ENCODE measurements around the gene NOX3. TPM values are rescaled to one million over a fixed set of nuclear protein-coding genes. Genes with fewer than 3 reads are reported as not detected.

Gene NOX3
- polyA plus RNA-seq, 1 donor from 2014 or later: 0.11 TPM

GRCh38 chr6:155375801-155376200 is 79.8 kb downstream of the NOX3 start:
- no peaks in the 10 kb centered on the region for H3K27me3 ChIP-seq (ENCODE audit: insufficient read depth, low read depth, low read length)
- no peaks in the 10 kb centered on the region for H3F3A ChIP-seq (ENCODE audit: insufficient read depth, low read length, poor library complexity, severe bottlenecking)
- H3K9me2 ChIP-seq (ENCODE audit: insufficient read depth, low read length): no peaks in the 10 kb centered on the region
- no peak overlapping the region for H3K9ac ChIP-seq (ENCODE audit: low read length)
- H3K36me3 ChIP-seq (ENCODE audit: insufficient read depth, low read length): no peaks in the 10 kb centered on the region
- no peak overlapping the region for H3K4me2 ChIP-seq (ENCODE audit: low read length)
- no peak overlapping the region for H3K27ac ChIP-seq (ENCODE audit: low read length)
- H3K79me2 ChIP-seq (replicated peaks; ENCODE audit: insufficient read depth, low read length): no peaks in the 10 kb centered on the region
- H4K20me1 ChIP-seq (ENCODE audit: insufficient read depth): no peaks in the 10 kb centered on the region
- H3K9me3 ChIP-seq (ENCODE audit: low read length): no peaks in the 10 kb centered on the region
- no peak for TF ChIP-seq EP300 (conservative IDR thresholded peaks at IDR 0.05; ENCODE audit: poor library complexity, severe bottlenecking)
- TF ChIP-seq MXI1 (conservative IDR thresholded peaks at IDR 0.05; ENCODE audit: poor library complexity, severe bottlenecking): no peak
- TF ChIP-seq CTCF (IDR thresholded peaks at IDR 0.05; ENCODE audit: poor library complexity, severe bottlenecking): no peak
- no peak for TF ChIP-seq SMC3 (conservative IDR thresholded peaks at IDR 0.05; ENCODE audit: poor library complexity)
- no peak overlapping the region for H3K4me3 ChIP-seq (ENCODE audit: low read length)
- no peak overlapping the region for H2AFZ ChIP-seq (ENCODE audit: low read depth, low read length)

- Histone ChIP-seq H2AFZ (ENCODE audit: low read depth, low read length) (no peak overlapping the region), H3F3A (ENCODE audit: insufficient read depth, low read length, poor library complexity, severe bottlenecking) (no peaks in the 10 kb centered on the region), H3K4me3 (ENCODE audit: low read length) (no peak overlapping the region), H4K20me1 (ENCODE audit: insufficient read depth) (no peaks in the 10 kb centered on the region), H3K79me2 (replicated peaks; ENCODE audit: insufficient read depth, low read length) (no peaks in the 10 kb centered on the region), H3K9me2 (ENCODE audit: insufficient read depth, low read length) (no peaks in the 10 kb centered on the region), H3K9ac (ENCODE audit: low read length) (no peak overlapping the region), H3K9me3 (ENCODE audit: low read length) (no peaks in the 10 kb centered on the region), H3K4me2 (ENCODE audit: low read length) (no peak overlapping the region), H3K27ac (ENCODE audit: low read length) (no peak overlapping the region), H3K27me3 (ENCODE audit: insufficient read depth, low read depth, low read length) (no peaks in the 10 kb centered on the region), H3K36me3 (ENCODE audit: insufficient read depth, low read length) (no peaks in the 10 kb centered on the region)
- no peak for TF ChIP-seq RAD21 (conservative IDR thresholded peaks at IDR 0.05)
These were observed 81.0 kb downstream of the NOX3 start for GRCh38 chr6:155374681-155375080.

GRCh38 chr6:155373276-155373675 is 82.4 kb downstream of the NOX3 start:
- H2AFZ ChIP-seq (ENCODE audit: low read depth, low read length): no peak overlapping the region

More at GRCh38 chr6:155373276-155373675, 82.4 kb downstream of the NOX3 start:
- Histone ChIP-seq H3K36me3 (ENCODE audit: insufficient read depth, low read length) (no peaks in the 10 kb centered on the region), H3K27me3 (ENCODE audit: insufficient read depth, low read depth, low read length) (no peaks in the 10 kb centered on the region), H3K27ac (ENCODE audit: low read length) (no peak overlapping the region), H3K9ac (ENCODE audit: low read length) (no peak overlapping the region), H3K4me2 (ENCODE audit: low read length) (no peak overlapping the region), H3F3A (ENCODE audit: insufficient read depth, low read length, poor library complexity, severe bottlenecking) (no peaks in the 10 kb centered on the region), H4K20me1 (ENCODE audit: insufficient read depth) (no peaks in the 10 kb centered on the region), H3K9me3 (ENCODE audit: low read length) (no peaks in the 10 kb centered on the region), H3K79me2 (replicated peaks; ENCODE audit: insufficient read depth, low read length) (no peaks in the 10 kb centered on the region), H3K9me2 (ENCODE audit: insufficient read depth, low read length) (no peaks in the 10 kb centered on the region), H3K4me3 (ENCODE audit: low read length) (no peak overlapping the region)
- TF ChIP-seq EP300 (conservative IDR thresholded peaks at IDR 0.05; ENCODE audit: poor library complexity, severe bottlenecking): no peak
- TF ChIP-seq POLR2AphosphoS5 (IDR thresholded peaks at IDR 0.05): no peak
- no peak for TF ChIP-seq RAD21 (conservative IDR thresholded peaks at IDR 0.05)
- TF ChIP-seq REST (IDR thresholded peaks at IDR 0.05; ENCODE audit: borderline replicate concordance): no peak
- no peak for TF ChIP-seq SMC3 (conservative IDR thresholded peaks at IDR 0.05; ENCODE audit: poor library complexity)
- no peak for TF ChIP-seq EZH2 (IDR thresholded peaks at IDR 0.05; ENCODE audit: borderline replicate concordance, insufficient read depth, low read length, poor library complexity, severe bottlenecking)
- no peak for TF ChIP-seq CTCF (IDR thresholded peaks at IDR 0.05; ENCODE audit: poor library complexity, severe bottlenecking)
- no peak for TF ChIP-seq MXI1 (conservative IDR thresholded peaks at IDR 0.05; ENCODE audit: poor library complexity, severe bottlenecking)

All from neural cell (in vitro differentiated cells).